GM18861 (cell line): Measurements from ENCODE around the gene BCAS3.

Source experiments
- ATAC-seq: cut with Tn5 transposase; IDR thresholded peaks from one replicate; pipeline ENCODE4 v1.9.1; 2021; ENCODE audit not compliant: unreplicated experiment

BCAS3 gene

GRCh38 chr17:61302953-61303816, 625.5 kb downstream of the BCAS3 start:
- ATAC-seq, result no peak

GRCh38 chr17:61303817-61304096, 626.1 kb downstream of the BCAS3 start:
- no peak for ATAC-seq

- ATAC-seq, result no peak
Observed at GRCh38 chr17:61305024-61305423, 627.4 kb downstream of the BCAS3 start.

- no peak for ATAC-seq
Observed at GRCh38 chr17:61306003-61306402, 628.4 kb downstream of the BCAS3 start.

- ATAC-seq, result no peak
Observed at GRCh38 chr17:61307905-61308886, 630.5 kb downstream of the BCAS3 start.

- no peak for ATAC-seq
Observed at GRCh38 chr17:61309362-61310256, 632.0 kb downstream of the BCAS3 start.

- ATAC-seq, result no peak
Observed at GRCh38 chr17:61310590-61310989, 632.9 kb downstream of the BCAS3 start.

GRCh38 chr17:61312406-61313295, 635.0 kb downstream of the BCAS3 start:
- ATAC-seq, result no peak

GRCh38 chr17:61313461-61314326, 636.0 kb downstream of the BCAS3 start:
- no peak for ATAC-seq

- ATAC-seq, result no peak
Observed at GRCh38 chr17:61314368-61315078, 636.9 kb downstream of the BCAS3 start.

- ATAC-seq, result no peak
Observed at GRCh38 chr17:61316633-61317032, 639.0 kb downstream of the BCAS3 start.

GRCh38 chr17:61317779-61318178, 640.1 kb downstream of the BCAS3 start:
- ATAC-seq, result no peak

GRCh38 chr17:61318684-61319098, 641.0 kb downstream of the BCAS3 start:
- no peak for ATAC-seq

- ATAC-seq, result no peak
Observed at GRCh38 chr17:61321344-61321743, 643.7 kb downstream of the BCAS3 start.

- no peak for ATAC-seq
Observed at GRCh38 chr17:61322325-61323002, 644.8 kb downstream of the BCAS3 start.

- ATAC-seq, result no peak
Observed at GRCh38 chr17:61323003-61323908, 645.6 kb downstream of the BCAS3 start.
